ENCODE results near the gene MIER1.
"Not testable (repeated sequence)": the region's sequence is repeated elsewhere in the genome, so short reads cannot be mapped to it uniquely, and the experiment has no call there.

MIER1 gene

GRCh38 chr1:66924756-66925557 lies at the start of gene MIER1, which contains the start of gene DNAI4:
Gene MIER1, plus strand, starts transcription at chr1:66924990. Its CDS starts 39 bp downstream, at chr1:66925029.
Gene DNAI4, minus strand, starts transcription at chr1:66924856. Its CDS starts 25 bp downstream, at chr1:66924831.
- in situ Hi-C loops (cut with HindIII; ENCODE audit: low sequenced_read_pairs): no loop called here

- in situ Hi-C loops (cut with HindIII; ENCODE audit: low sequenced_read_pairs): no loop called here
Observed at GRCh38 chr1:66876664-66877063, 48.1 kb upstream of the MIER1 start.

GRCh38 chr1:66889030-66889429 lies 35.8 kb upstream of the MIER1 start:
- in situ Hi-C loops (cut with HindIII; ENCODE audit: low sequenced_read_pairs): no loop called here

- in situ Hi-C loops (cut with HindIII; ENCODE audit: low sequenced_read_pairs): no loop called here
Observed at GRCh38 chr1:66890621-66891020, 34.2 kb upstream of the MIER1 start.

- in situ Hi-C loops (cut with HindIII; ENCODE audit: low sequenced_read_pairs): no loop called here
Observed at GRCh38 chr1:66893712-66894111, 31.1 kb upstream of the MIER1 start.

- in situ Hi-C loops (cut with HindIII; ENCODE audit: low sequenced_read_pairs): not testable (repeated sequence)
Observed at GRCh38 chr1:66915203-66915602, 9.6 kb upstream of the MIER1 start.

GRCh38 chr1:66916320-66916719 lies 8.5 kb upstream of the MIER1 start:
- in situ Hi-C loops (cut with HindIII; ENCODE audit: low sequenced_read_pairs): no loop called here

GRCh38 chr1:66917476-66917875 lies 7.3 kb upstream of the MIER1 start:
- in situ Hi-C loops (cut with HindIII; ENCODE audit: low sequenced_read_pairs): no loop called here

GRCh38 chr1:66919063-66919462 lies 5.7 kb upstream of the MIER1 start:
- in situ Hi-C loops (cut with HindIII; ENCODE audit: low sequenced_read_pairs): no loop called here

- in situ Hi-C loops (cut with HindIII; ENCODE audit: low sequenced_read_pairs): no loop called here
Observed at GRCh38 chr1:66919828-66920227, 5.0 kb upstream of the MIER1 start.

- in situ Hi-C loops (cut with HindIII; ENCODE audit: low sequenced_read_pairs): no loop called here
Observed at GRCh38 chr1:66920543-66920942, 4.2 kb upstream of the MIER1 start.

GRCh38 chr1:66925558-66925910 lies 744 bp downstream of the MIER1 start:
- in situ Hi-C loops (cut with HindIII; ENCODE audit: low sequenced_read_pairs): no loop called here

- in situ Hi-C loops (cut with HindIII; ENCODE audit: low sequenced_read_pairs): no loop called here
Observed at GRCh38 chr1:66925944-66926343, 1.2 kb downstream of the MIER1 start.

- in situ Hi-C loops (cut with HindIII; ENCODE audit: low sequenced_read_pairs): no loop called here
Observed at GRCh38 chr1:66927528-66927927, 2.7 kb downstream of the MIER1 start.

GRCh38 chr1:66929146-66929688 lies 4.4 kb downstream of the MIER1 start:
- in situ Hi-C loops (cut with HindIII; ENCODE audit: low sequenced_read_pairs): no loop called here

- in situ Hi-C loops (cut with HindIII; ENCODE audit: low sequenced_read_pairs): no loop called here
Observed at GRCh38 chr1:66929691-66929998, 4.9 kb downstream of the MIER1 start.

GRCh38 chr1:66929999-66930822 lies 5.4 kb downstream of the MIER1 start:
- in situ Hi-C loops (cut with HindIII; ENCODE audit: low sequenced_read_pairs): no loop called here

GRCh38 chr1:66930823-66931174 lies 6.0 kb downstream of the MIER1 start:
- in situ Hi-C loops (cut with HindIII; ENCODE audit: low sequenced_read_pairs): no loop called here

GRCh38 chr1:66931590-66931989 lies 6.8 kb downstream of the MIER1 start:
- in situ Hi-C loops (cut with HindIII; ENCODE audit: low sequenced_read_pairs): no loop called here

GRCh38 chr1:66932291-66932690 lies 7.5 kb downstream of the MIER1 start:
- in situ Hi-C loops (cut with HindIII; ENCODE audit: low sequenced_read_pairs): no loop called here

GRCh38 chr1:66933887-66934700 lies 9.3 kb downstream of the MIER1 start:
- in situ Hi-C loops (cut with HindIII; ENCODE audit: low sequenced_read_pairs): no loop called here

Measured in endothelial cell of hepatic sinusoid (primary cell).